GM18861 (cell line): Measurements from ENCODE around the gene BTNL9.
"Not testable (repeated sequence)": the region's sequence is repeated elsewhere in the genome, so short reads cannot be mapped to it uniquely, and the experiment has no call there.

Experiments
- ATAC-seq: cut with Tn5 transposase; IDR thresholded peaks from one replicate; pipeline ENCODE4 v1.9.1; 2021; ENCODE audit not compliant: unreplicated experiment

The BTNL9 gene

GRCh38 chr5:181042722-181043121, 2.7 kb downstream of the BTNL9 start:
- ATAC-seq, result no peak

- no peak for ATAC-seq
These were observed 3.4 kb downstream of the BTNL9 start for GRCh38 chr5:181043285-181044092.

DNA sequence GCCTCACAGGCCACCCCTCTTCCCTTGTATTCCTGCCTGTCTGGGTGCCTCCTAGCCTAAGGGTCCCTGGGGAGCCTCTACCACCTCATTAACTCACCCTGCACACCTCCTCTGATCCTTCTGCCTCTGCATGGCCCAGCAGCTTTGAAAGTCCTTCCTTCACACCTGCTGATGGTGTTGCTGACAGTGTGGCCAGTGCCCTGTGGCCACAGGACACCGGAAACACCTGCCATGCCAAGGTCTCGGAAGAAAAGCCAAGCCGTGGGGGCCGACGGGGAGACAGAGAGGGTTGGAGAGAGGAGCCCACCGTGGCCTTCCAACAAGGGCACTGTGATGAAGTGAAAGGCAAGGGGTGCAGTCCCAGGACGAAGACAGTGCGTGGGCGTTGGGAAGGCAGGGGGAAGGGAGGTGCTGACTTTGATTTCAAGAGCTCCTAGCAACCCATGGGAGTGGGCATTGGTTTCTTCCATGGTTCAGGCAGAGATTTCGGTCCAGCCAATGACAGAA, 4.1 kb downstream of the BTNL9 start:
- no peak for ATAC-seq

DNA sequence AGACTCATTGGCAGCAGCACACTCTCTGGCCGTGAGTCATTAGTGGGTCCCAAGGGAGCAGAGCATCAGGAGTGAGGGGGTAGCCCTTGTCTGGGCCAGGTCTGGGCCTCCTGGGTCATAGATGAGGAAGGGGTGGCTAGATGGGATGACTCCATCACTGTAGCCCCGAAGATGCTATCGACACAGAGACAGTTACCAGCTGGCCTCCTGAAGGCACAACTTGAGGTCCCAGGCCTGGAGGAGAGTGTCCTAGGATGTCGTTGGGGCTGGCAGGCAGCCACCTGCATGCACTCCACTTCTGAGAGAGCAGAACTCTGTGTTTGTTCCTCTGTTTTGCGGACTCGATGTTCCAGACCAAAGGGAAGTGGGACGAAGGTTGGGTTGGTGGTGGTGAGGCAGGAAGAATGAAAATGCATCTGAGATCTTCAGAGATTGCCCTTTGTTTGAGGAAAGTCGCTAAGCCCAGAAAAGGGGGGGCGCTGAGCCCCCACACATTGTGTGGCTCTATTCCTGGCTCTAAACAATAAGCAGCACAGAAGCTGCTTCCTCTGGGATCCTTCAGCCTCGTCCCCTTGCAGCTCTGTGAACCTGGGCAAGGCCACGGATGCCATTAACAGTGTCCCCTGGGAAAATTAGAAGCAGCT, 4.7 kb downstream of the BTNL9 start:
- ATAC-seq, result no peak

DNA sequence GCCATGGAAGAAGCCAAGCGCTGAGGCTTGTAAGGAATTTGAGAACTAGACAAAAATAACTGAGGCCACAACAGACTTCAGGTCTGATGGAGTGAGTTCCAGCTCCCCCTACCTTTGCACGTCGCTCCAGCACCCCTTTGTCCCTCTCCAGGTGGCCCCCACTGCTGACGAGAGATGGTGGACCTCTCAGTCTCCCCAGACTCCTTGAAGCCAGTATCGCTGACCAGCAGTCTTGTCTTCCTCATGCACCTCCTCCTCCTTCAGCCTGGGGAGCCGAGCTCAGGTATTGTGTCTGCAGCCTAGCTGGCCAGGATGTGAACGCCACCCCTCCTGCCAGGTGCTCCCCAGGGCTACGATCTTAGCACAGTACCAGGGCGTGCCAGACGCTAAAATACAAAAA, 5.2 kb downstream of the BTNL9 start:
- no peak for ATAC-seq

DNA sequence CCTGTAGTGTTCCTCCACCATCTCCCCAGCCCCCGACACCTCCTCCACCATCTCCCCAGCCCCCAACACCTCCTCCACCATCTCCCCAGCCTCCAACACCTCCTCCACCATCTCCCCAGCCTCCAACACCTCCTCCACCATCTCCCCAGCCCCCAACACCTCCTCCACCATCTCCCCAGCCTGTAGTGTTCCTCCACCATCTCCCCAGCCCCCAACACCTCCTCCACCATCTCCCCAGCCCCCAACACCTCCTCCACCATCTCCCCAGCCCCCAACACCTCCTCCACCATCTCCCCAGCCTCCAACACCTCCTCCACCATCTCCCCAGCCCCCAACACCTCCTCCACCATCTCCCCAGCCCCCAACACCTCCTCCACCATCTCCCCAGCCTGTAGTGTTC, 5.8 kb downstream of the BTNL9 start:
- ATAC-seq, result not testable (repeated sequence)

DNA sequence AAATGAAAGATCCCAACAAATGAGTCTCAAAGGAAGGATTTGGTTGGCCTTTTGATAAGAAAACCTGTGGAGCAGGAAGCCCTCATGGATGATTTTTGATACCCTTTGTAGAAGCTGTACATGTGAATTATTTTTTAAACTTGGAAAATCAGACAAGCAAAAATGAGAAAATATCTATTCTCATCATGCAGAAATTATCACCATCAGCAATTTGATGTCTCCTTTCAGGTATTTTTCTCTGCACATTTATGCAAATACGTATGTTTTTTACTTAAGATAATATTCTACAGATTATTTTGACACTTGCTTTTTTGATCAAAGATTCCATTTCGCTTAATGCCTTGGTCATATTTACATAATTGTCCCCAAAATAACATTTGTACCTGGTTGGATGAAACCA, 7.2 kb downstream of the BTNL9 start:
- no peak for ATAC-seq

GRCh38 chr5:181047921-181048320, 7.9 kb downstream of the BTNL9 start:
- ATAC-seq, result no peak

DNA sequence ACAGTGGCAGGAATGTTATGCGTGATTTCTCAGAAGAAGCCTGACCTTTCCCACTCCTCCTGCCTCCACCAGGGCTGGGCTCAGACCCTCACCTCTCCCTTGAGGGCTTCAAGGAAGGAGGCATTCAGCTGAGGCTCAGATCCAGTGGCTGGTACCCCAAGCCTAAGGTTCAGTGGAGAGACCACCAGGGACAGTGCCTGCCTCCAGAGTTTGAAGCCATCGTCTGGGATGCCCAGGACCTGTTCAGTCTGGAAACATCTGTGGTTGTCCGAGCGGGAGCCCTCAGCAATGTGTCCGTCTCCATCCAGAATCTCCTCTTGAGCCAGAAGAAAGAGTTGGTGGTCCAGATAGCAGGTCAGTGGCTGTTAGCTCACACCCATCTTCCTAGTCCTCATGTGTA, 9.9 kb downstream of the BTNL9 start:
- no peak for ATAC-seq

- no peak for ATAC-seq
These were observed 12.0 kb downstream of the BTNL9 start for GRCh38 chr5:181051841-181052671.

- no peak for ATAC-seq
These were observed 12.8 kb downstream of the BTNL9 start for GRCh38 chr5:181052672-181053487.

DNA sequence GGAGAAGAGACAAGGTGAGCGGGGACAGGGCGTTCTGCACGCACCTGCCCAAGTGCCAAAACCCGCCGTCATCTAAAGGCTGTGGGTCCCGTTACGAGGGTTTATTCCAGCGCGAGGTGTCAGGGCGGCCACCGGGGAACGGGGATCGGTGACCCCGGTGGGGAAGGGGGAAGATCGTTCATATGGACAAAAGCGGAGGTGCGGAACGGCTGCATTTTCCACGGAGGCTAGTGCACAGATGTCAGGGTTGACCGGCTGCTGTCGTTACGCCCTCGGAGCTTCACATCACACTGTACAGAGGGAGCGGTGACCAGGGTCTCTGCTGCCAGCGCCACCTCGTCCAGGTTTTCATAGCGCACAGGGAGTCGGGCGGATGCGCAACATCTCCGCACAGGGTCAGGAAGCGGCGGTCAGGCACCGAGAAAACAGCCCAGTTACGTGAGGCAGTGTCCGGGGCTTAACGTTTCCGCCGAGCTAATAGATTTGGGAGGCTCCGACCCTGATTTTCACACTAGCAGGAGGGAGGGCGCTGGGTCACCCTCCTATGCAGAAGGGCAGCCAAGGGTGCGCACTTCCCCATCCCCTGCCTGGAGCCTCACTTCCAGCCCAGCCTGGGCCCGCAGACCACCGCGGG, 13.5 kb downstream of the BTNL9 start:
- ATAC-seq, result no peak

- no peak for ATAC-seq
These were observed 14.1 kb downstream of the BTNL9 start for GRCh38 chr5:181054138-181054537.

DNA sequence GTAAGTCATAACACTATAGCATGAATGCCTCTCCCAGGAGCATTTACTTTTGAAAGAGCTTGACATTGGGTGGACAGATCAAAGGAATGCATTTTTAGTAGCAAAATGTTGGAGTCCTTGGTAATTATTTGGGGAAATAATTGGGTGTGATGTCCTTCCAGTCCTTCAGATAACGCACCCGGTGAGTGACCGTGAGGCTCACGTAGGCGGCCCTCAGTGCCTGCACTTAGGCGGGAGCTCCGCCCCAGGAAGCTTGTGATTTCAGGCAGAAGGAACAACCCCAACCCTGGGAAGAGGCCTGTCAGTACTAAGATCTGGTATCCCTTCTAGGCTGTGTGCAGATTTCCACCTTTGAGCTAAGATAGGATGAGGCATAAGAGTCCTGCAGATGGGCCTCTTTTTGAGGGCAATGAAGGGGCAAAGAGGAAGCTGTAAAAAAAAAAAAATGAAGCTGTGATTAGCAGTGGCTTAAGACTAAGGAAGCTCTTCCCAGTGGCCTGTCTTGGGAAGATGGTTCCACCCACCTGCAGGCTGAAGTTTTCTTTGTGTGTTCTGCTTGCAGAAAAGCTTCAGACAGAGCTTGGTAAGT, 14.9 kb downstream of the BTNL9 start:
- no peak for ATAC-seq

DNA sequence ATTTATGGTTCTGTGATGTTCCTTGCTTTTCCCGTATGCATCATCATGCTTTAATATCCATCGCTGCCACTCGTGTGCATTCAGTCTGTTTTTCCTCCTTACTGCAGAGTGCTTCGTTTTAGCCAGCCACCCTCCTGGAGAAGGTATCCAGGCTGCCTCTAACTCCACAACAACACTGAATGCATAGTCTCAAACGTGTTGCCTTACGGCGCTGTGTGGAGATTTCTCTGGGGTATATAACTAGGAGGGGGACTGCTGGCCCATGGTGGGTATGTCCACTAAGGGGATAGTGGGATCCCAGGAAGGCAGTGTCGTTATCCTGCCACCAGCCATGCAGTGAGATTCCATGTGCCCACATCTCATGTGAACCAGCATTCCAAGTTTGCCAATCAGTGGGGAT, 16.4 kb downstream of the BTNL9 start:
- ATAC-seq, result no peak

DNA sequence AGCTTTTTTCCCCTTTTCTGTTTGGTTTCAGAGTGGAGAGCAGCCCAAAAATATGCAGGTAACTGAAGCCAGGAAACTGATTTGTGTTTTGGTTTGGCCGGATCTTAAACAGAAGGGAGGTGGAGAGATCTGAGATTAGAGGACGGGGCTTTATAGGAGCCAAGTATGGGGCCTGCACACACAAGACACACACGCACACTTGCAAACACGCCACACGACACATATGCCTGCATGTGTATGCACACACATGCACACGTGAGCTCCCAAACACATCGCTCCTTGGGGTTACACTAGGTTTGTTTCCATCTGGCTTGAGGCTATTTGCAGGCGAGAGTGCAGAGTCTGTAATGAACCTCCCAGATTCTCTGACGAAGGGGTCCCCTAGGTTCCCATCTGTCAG, 18.3 kb downstream of the BTNL9 start:
- no peak for ATAC-seq

DNA sequence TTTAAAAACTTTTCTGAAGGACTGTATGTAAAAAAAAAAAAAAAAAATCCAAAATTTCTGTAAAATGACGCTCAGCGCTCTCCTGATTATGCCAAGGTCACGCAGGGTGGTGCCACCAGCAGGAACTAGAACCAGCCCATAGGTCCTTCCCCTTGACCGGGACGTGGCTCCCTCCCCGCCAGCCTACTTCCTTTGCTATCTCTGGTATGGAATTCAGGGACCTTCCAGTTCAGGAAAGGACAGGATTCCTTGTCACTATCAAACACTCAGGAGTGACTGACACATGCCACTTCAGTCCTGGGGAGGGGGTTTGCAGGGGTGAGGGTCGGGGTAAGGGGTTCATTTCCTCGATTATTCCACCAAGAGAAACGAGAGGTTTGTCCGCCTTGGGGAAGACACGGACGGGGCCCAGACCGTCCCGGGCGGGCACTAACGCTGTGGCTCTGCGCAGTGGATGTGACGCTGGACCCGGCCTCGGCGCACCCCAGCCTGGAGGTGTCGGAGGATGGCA, 18.8 kb downstream of the BTNL9 start:
- ATAC-seq, result no peak

GRCh38 chr5:181059297-181060230, 19.5 kb downstream of the BTNL9 start:
- ATAC-seq, result no peak

- no peak for ATAC-seq
These were observed 20.1 kb downstream of the BTNL9 start for GRCh38 chr5:181060231-181060590.
